HEK293T (cell line): Measurements from ENCODE around the gene SARS1.

Experiments used
- BHLHE40 ChIP-seq: fragments of 450-650 bp; IDR thresholded peaks from 2 replicates; pipeline ENCODE4 v1.6.1; 2016; ENCODE audit warnings: mild to moderate bottlenecking, moderate library complexity, borderline replicate concordance
- FOXA1 ChIP-seq: fragments of 450-650 bp; IDR thresholded peaks from 2 replicates; pipeline ENCODE4 v1.6.1; 2016; ENCODE audit warnings: mild to moderate bottlenecking
- FOXK2 ChIP-seq: fragments of 450-650 bp; IDR thresholded peaks from 2 replicates; pipeline ENCODE4 v1.6.1; 2016; ENCODE audit warnings: mild to moderate bottlenecking
- FOXM1 ChIP-seq: fragments of 450-650 bp; IDR thresholded peaks from 2 replicates; pipeline ENCODE4 v1.6.1; 2017; ENCODE audit warnings: mild to moderate bottlenecking, borderline replicate concordance
- LEF1 ChIP-seq: fragments of 450-650 bp; IDR thresholded peaks from 2 replicates; pipeline ENCODE4 v1.6.1; 2017; ENCODE audit warnings: mild to moderate bottlenecking, borderline replicate concordance
- SP1 ChIP-seq: fragments of 450-650 bp; IDR thresholded peaks from 2 replicates; pipeline ENCODE4 v1.6.1; 2017
- ZNF384 ChIP-seq: fragments of 450-650 bp; IDR thresholded peaks from 2 replicates; pipeline ENCODE4 v1.6.1; 2016

GRCh38 chr1:109272021-109272799 lies 58.5 kb downstream of the SARS1 start:
- TF ChIP-seq SP1 (no peak), BHLHE40 (no peak), FOXM1 (no peak), FOXA1 (no peak), LEF1 (no peak), ZNF384 (no peak), FOXK2 (no peak)
